H7 (cell line): Measurements from ENCODE around the gene LAMB4. TPM values are rescaled to one million over a fixed set of nuclear protein-coding genes. Genes with fewer than 3 reads are reported as not detected.

Source experiments
- DNase-seq: peaks from one replicate; pipeline ENCODE4 v3.0.0; 2012
- H3K27me3 ChIP-seq: 2 replicates; pipeline ENCODE4 v1.6.0; 2011; ENCODE audit warnings: mild to moderate bottlenecking, low read length; ENCODE audit not compliant: control insufficient read depth, insufficient read depth
- H3K36me3 ChIP-seq: replicated peaks from 2 replicates; pipeline ENCODE4 v1.5.1; 2011; ENCODE audit warnings: low read length; ENCODE audit not compliant: control insufficient read depth, insufficient read depth
- H3K4me3 ChIP-seq: 2 replicates; pipeline ENCODE4 v1.5.1; 2011; ENCODE audit warnings: low read depth, mild to moderate bottlenecking, control low read depth, low read length, moderate library complexity; ENCODE audit not compliant: insufficient read depth
- total RNA-seq: library from RNA; depleted of rRNA; stranded (reverse); fragments of >200 nt; shearing (Covaris generic); gene quantifications from 2 replicates; pipeline ENCODE4 v1.2.3, GENCODE V29; 2014

The LAMB4 gene
- total RNA-seq, 1 experiment from 2014 or later, result not detected

GRCh38 chr7:108147031-108147563 is 16.9 kb upstream of the LAMB4 start:
- no peak overlapping the region for H3K4me3 ChIP-seq
- H3K27me3 ChIP-seq, result no peaks in the 10 kb centered on the region
- no peak for DNase-seq
- H3K36me3 ChIP-seq, result no peaks in the 10 kb centered on the region

DNA sequence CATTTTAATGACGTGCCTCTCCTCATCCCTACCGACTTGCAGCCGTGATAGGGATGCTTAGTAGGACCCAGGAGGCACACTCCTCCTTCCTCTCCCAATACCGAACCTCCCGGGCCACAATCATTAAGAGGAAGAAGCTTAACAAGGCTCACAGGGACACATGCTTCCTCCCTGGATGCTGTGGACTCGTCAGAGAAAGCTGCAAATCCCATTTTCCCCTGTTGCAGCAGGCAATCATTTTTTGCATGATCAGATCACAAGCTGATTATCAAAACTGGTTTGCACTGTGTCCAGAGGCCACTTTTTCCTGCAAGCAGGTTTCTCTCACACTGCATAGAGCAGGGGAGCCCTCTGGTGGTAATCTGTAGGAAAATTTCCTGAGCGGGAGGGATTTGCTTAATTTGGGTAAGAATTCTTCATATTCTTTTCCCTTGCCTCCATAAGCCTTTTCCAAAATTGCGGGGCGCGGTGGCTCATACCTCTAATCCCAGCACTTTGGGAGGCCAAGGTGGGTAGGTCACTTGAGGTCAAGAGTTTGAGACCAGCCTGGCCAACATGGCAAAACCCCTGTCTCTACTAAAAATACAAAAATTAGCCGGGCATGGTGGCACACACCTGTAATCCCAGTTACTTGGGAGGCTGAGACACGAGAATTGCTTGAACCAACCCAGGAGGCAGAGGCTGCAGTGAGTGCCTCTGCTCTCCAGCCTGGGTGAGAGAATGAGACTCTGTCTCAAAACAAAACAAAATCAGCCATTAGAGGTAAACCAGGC is 16.1 kb upstream of the LAMB4 start:
- Histone ChIP-seq H3K36me3 (no peaks in the 10 kb centered on the region), H3K27me3 (no peaks in the 10 kb centered on the region), H3K4me3 (peak overlapping the region; percentile 23)
- DNase-seq, result peak; percentile 23

DNA sequence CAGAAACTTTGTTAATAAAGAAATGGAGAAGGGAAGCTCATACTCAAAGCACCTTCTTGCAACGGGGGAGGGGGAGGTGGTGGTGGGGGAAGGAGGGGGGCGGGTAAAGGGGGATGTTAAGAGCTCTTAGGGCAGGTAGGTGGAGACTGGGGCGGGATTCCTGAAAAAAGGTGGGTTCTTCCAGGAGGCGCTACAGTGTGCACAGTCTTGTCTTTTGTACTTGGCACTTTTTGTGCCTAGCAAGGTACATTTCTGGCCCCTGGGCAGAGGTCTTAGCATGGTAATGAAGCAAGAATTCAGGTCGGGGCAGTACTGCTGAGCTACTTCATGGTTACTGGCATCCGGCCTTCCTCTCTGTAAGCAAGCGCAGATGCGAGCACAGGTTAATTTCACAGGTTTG is 15.2 kb upstream of the LAMB4 start:
- DNase-seq, result peak; percentile 21
- Histone ChIP-seq H3K36me3 (no peaks in the 10 kb centered on the region), H3K4me3 (peak overlapping the region; percentile 9; the same call in 1 of the 2 replicates), H3K27me3 (no peaks in the 10 kb centered on the region)

GRCh38 chr7:108144931-108145330 is 14.8 kb upstream of the LAMB4 start:
- no peak for DNase-seq
- no peaks in the 10 kb centered on the region for H3K27me3 ChIP-seq
- no peaks in the 10 kb centered on the region for H3K36me3 ChIP-seq
- H3K4me3 ChIP-seq, result no peak overlapping the region

DNA sequence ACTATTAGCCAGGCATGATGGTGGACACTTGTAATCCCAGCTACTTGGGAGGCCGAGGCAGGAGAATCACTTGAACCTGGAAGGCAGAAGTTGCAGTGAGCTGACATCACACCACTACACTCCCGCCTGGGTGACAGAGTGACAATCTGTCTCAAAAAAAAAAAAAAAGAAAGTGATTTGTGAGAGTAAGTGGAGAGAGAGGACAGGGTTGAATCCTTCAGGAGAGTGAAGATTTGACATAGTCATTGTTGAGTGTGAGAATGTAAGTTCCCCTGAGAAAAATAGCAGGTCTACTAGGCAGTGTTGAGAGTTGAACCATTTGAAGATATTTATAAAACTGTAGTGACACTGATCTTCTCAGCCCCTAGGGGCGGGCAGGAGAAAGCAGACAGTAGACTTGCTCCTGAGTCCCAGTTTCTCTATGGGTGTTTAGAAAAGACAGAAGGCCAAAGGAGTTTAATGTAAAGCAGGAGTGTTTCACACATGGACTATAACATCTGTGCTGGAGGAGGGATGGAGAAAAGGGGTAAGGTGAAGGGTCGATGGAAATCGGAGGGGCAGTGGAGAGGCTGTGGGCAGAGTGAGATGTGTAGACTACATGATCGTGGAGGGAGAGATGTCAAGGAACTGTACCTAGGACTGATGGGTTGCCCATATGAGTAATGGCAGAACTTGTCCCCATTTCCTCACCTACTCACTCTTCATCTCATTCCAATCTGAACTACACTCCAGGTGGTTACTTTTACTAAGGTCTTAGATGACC is 13.7 kb upstream of the LAMB4 start:
- DNase-seq, result no peak
- H3K27me3 ChIP-seq, result no peaks in the 10 kb centered on the region
- no peaks in the 10 kb centered on the region for H3K36me3 ChIP-seq
- H3K4me3 ChIP-seq, result no peak overlapping the region

GRCh38 chr7:108142675-108143259 is 12.6 kb upstream of the LAMB4 start:
- no peak for DNase-seq
- no peak overlapping the region for H3K4me3 ChIP-seq
- no peaks in the 10 kb centered on the region for H3K27me3 ChIP-seq
- H3K36me3 ChIP-seq, result no peaks in the 10 kb centered on the region

GRCh38 chr7:108142180-108142579 is 12.0 kb upstream of the LAMB4 start:
- H3K36me3 ChIP-seq, result no peaks in the 10 kb centered on the region
- H3K4me3 ChIP-seq, result no peak overlapping the region

DNA sequence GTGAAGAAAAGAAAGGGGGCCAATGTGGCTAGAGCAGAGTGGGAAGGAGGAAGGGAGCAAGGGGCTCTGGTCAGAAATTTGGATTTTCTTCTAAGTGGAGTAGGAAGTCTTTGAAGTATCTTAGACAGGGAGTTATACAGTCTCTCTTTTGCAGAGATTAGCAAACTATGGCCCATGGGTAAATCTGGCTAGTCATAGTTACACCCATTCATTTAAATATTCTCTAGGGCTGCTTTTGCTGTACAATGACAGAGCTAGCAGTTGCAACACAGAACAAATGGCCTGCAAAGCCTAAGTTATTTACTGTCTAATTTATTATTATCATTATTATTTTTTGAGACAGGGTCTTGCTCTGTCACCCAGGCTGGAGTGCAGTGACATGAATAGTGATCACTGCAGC is 10.5 kb upstream of the LAMB4 start:
- Histone ChIP-seq H3K4me3 (no peak overlapping the region), H3K36me3 (no peaks in the 10 kb centered on the region), H3K27me3 (no peaks in the 10 kb centered on the region)
- DNase-seq, result no peak

More at GRCh38 chr7:108142180-108142579, 12.0 kb upstream of the LAMB4 start:
- H3K27me3 ChIP-seq, result no peaks in the 10 kb centered on the region
- DNase-seq, result no peak

GRCh38 chr7:108138911-108139310 is 8.8 kb upstream of the LAMB4 start:
- Histone ChIP-seq H3K4me3 (no peak overlapping the region), H3K36me3 (no peaks in the 10 kb centered on the region), H3K27me3 (no peaks in the 10 kb centered on the region)
- DNase-seq, result no peak

DNA sequence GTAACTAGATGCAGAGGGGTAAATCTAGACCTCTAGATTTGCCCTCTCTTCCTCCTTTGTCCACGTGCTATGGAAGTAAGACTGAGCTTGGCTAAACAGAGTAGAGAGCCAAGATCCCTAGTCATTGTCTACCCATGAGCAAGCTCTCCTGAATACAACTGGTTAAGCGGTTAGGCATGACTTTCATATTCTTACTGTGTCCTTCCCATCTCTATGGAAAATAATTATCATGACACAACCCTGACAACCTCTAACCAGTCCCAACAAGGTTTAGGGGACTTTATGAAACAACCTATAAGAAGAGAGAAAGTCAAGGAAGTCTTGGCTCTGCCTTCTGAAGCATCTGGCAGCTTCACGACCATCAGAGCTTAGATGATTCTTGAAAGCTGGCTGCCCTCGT is 7.8 kb upstream of the LAMB4 start:
- Histone ChIP-seq H3K36me3 (no peaks in the 10 kb centered on the region), H3K27me3 (no peaks in the 10 kb centered on the region), H3K4me3 (no peak overlapping the region)
- no peak for DNase-seq

GRCh38 chr7:108137040-108137439 is 6.9 kb upstream of the LAMB4 start:
- no peak overlapping the region for H3K4me3 ChIP-seq

GRCh38 chr7:108136191-108136688 is 6.1 kb upstream of the LAMB4 start:
- no peaks in the 10 kb centered on the region for H3K27me3 ChIP-seq
- no peaks in the 10 kb centered on the region for H3K36me3 ChIP-seq
- DNase-seq, result no peak
- no peak overlapping the region for H3K4me3 ChIP-seq

More at GRCh38 chr7:108137040-108137439, 6.9 kb upstream of the LAMB4 start:
- Histone ChIP-seq H3K27me3 (no peaks in the 10 kb centered on the region), H3K36me3 (no peaks in the 10 kb centered on the region)
- DNase-seq, result no peak

- H3K27me3 ChIP-seq, result no peaks in the 10 kb centered on the region
- no peaks in the 10 kb centered on the region for H3K36me3 ChIP-seq
- no peak for DNase-seq
- H3K4me3 ChIP-seq, result no peak overlapping the region
Observed at GRCh38 chr7:108135446-108136190, 5.5 kb upstream of the LAMB4 start.

GRCh38 chr7:108134486-108134885 is 4.3 kb upstream of the LAMB4 start:
- no peak overlapping the region for H3K4me3 ChIP-seq
- H3K27me3 ChIP-seq, result no peaks in the 10 kb centered on the region
- DNase-seq, result no peak
- no peaks in the 10 kb centered on the region for H3K36me3 ChIP-seq
